T-helper 1 cell (primary cell): ENCODE measurements around the gene DENND1A.
"Not testable (repeated sequence)": the region's sequence is repeated elsewhere in the genome, so short reads cannot be mapped to it uniquely, and the experiment has no call there.

Experiments used
- DNase-seq, 5 donors: peaks; one replicate each; pipeline ENCODE4 v3.0.0-alpha.2; 2012 to 2020

The DENND1A gene

GRCh38 chr9:123345567-123345955 lies 584.4 kb downstream of the DENND1A start:
- no peak for DNase-seq

- DNase-seq, result no peak
Observed at GRCh38 chr9:123344192-123344949, 585.6 kb downstream of the DENND1A start.

GRCh38 chr9:123343443-123344191 lies 586.3 kb downstream of the DENND1A start:
- DNase-seq, result no peak

- no peak for DNase-seq
Observed at GRCh38 chr9:123342247-123342646, 587.7 kb downstream of the DENND1A start.

- DNase-seq, result no peak
Observed at GRCh38 chr9:123341816-123342215, 588.1 kb downstream of the DENND1A start.

- DNase-seq, result peak in 2 of 5 donors; percentile 12 to 79
Observed at GRCh38 chr9:123339666-123340510, 590.0 kb downstream of the DENND1A start.

GRCh38 chr9:123338710-123339665 lies 590.9 kb downstream of the DENND1A start:
- DNase-seq, result peak in 2 of 5 donors; percentile 23 to 76

- DNase-seq, result no peak
Observed at GRCh38 chr9:123337971-123338370, 592.0 kb downstream of the DENND1A start.

- DNase-seq, result no peak
Observed at GRCh38 chr9:123336959-123337358, 593.0 kb downstream of the DENND1A start.

- no peak for DNase-seq
Observed at GRCh38 chr9:123336449-123336848, 593.5 kb downstream of the DENND1A start.

- DNase-seq, result no peak
Observed at GRCh38 chr9:123335986-123336329, 594.0 kb downstream of the DENND1A start.

- no peak for DNase-seq
Observed at GRCh38 chr9:123335193-123335985, 594.5 kb downstream of the DENND1A start.

- no peak for DNase-seq
Observed at GRCh38 chr9:123334639-123335038, 595.3 kb downstream of the DENND1A start.

GRCh38 chr9:123333058-123333669 lies 596.8 kb downstream of the DENND1A start:
- not testable (repeated sequence) for DNase-seq

GRCh38 chr9:123331346-123332060 lies 598.4 kb downstream of the DENND1A start:
- no peak for DNase-seq
